NCI-H69 (cell line): Measurements from ENCODE around the gene ASAH2B.
"Not testable (repeated sequence)": the region's sequence is repeated elsewhere in the genome, so short reads cannot be mapped to it uniquely, and the experiment has no call there.

ENCODE experiments used
- DNase-seq: peaks from one replicate; lab custom pipeline; 2025; lab: John Stamatoyannopoulos, UW

Gene ASAH2B

DNA sequence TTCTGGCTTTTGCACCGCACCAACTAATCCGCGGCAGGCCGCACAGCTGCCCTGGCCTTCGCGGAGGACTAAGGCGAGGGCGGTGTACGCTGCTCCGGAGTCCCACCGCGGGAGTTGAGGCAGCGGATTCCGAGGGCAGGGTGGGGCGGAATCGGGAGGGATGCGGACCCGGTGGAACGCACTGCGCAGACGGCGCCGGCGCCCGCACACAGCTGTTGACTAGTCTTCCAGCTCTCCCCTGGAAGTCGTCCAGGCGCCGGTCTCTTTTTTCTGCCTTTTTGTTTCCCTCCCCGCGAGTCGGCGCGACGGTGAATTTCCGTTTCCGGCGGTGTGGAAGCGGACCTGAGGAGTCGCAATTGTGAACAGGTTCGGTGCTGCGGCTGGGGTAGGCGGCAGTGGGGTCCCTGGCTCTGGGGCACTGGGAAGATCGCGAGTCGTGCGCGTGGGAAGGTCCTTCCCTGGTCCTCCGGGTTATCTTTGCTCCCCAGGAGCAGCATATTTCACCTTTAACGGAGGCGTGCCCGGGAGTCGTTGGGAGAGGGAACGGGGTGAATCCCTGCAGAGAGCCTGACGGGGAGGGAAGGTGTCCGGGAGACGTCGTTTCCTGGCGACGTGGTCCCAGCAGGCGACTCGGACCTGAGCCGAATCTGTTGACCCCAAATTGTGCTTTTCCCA lies at the start of gene ASAH2B:
TSS of gene ASAH2B (plus strand) at position 319 of the 675 bp plus-strand sequence. CDS start 5,195 bp downstream, outside the sequence.
- DNase-seq: peak; percentile 87

DNA sequence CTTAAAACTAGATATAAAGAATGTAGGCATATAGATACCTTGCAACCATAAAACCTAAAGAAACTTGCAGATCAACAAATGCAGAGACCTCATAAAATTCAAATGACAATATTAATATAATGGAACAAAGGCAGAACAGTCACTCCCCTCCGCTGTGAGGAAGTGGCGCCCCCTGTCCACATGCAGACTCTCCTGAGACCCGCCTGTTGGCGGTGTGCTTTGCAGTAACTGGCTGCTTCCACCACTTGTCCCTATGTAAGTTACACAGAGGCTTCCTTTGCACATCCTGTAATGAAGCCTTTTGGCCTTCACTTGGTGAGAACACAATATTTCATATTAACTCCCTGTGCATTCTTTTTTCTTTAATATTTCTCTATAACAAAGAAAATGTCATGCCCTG lies 41.9 kb upstream of the ASAH2B start:
- DNase-seq: not testable (repeated sequence)

DNA sequence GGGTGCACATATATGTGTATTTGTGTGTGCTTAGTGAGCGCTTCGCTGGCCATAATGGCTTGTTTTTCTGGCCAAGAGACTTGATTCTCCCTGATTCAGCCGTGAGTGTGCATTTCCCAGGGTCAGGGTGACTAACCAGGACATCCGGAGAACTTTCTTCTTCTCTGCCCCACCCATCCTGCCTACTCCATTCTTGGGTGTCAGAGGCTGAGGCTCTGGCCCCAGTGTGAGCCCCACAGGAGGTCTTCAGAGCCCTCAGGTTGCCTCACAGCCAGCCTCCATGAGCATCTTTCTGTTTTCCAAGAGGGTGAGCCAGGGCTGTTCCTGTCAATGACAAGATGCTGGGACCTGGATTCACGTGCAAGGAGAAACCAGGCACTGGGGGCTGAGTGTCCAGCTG lies 37.8 kb upstream of the ASAH2B start:
- DNase-seq: not testable (repeated sequence)

DNA sequence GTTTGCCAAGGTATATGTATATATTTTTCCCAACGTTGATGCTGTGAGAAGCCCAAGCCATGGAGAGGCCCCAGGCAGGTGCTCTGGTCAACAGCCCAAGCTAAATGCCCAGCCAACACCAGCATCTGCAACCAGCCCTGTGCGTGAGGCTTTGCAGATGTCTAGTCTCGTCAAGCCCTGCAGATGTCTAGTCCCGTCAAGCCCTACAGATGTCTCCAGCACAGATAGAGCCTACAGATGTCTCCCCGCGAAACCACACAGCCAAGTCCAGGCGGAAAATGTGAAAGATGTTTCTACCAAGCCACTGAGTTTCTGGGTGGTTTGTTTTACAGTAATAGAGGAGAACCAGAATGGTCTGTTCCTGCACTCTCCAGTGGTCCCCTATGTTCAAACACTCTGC lies 36.7 kb upstream of the ASAH2B start:
- not testable (repeated sequence) for DNase-seq

DNA sequence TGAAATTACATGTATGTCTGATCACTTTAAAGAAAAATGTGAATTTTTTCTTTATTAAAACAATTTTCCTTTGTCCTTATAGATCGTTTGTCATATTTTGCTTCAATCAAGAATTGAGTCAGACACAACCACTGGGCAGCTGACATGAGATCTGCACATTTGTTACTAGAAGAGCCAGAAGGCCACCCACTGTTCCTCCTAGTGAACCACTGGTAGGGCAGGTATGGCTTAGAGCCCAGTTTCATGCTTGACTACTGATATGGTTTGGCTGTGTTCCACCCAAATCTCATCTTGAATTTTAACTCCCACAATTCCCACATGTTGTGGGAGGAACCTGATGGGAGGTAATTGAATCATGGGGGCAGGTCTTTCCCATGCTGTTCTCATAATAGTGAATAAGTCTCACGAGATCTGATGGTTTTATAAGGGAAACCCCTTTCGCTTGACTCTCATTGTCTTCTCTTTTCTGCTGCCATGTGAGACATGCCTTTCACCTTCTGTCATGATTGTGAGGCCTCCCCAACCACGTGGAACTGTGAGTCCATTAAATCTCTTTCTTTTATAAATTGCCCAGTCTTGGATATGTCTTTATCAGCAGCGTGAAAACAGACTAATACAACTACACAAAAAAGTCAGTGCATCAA lies 35.2 kb upstream of the ASAH2B start:
- peak; percentile 3 for DNase-seq

DNA sequence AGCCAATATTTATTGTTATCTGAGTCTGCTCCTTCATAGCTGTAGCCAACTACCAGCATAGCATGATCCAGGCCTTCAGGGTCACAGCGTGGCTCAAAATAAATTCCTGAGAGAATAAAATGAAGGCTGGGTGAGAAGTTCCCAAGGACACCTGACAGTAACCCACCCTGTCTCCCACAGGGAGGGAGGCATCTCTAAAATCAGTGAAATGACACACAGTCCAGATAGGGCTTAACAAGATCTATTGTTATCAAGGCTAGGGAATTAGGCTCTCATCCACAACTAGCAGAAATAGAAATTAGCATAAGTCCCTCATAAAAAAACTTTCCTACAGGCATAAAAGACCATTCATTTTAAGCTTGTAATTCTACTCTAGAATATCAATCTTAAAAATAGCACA lies 33.7 kb upstream of the ASAH2B start:
- not testable (repeated sequence) for DNase-seq

DNA sequence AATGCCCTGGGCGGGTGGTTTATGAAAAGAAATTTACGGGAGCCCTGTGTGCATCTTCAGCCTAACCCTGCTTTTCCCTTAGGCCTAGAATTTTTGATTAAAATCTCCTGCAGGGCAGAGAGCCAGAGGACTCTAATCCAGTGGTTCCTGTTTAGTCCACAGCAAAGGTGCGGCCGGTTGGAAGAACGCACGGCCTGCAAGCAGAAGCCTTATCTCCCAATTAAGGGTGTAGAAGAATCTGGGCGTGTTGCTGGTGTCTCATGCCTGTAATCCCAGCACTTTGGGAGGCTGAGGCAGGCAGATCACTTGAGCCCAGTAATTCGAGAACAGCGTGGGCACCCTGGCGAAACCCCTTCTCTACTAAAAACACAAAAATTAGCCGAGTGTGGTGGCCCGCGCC lies 29.5 kb upstream of the ASAH2B start:
- DNase-seq: not testable (repeated sequence)

DNA sequence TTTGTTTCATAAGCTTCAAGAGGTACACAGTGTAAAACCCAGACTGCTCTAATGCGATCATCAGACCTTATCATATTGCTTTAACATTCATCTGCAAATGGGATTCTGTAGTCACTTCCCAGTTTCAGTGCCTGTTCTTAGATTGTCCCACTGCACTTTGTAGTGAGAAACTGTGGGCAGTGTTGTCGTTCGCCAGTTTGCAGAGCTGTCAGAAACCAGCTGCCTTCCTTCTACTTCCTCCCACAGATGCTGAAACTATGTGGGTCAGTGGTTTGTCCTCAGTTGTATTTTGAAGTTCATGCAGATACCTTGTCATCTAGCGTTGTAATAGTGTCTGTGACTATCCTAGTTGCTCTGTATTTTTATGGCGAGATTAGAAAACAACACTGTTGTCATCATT lies 15.9 kb upstream of the ASAH2B start:
- not testable (repeated sequence) for DNase-seq

DNA sequence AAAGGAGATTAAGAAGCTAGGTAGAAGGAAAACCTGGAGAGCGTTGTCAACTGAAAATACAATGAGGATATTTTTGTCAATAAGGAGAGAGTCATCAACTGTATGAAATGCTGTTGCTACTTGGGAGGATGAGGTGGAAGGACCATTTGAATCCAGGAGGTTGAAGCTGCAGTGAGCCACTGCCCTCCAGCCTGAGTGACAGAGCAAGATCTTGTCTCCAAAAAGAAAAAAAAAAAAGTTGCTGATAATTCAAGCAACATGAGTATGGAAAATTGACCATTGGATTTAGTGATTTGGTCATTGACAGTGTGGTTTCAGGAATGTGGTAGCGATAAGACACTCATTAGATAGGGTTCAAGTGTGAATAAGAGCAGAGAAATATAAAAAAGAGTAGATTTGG lies 11.6 kb upstream of the ASAH2B start:
- not testable (repeated sequence) for DNase-seq

DNA sequence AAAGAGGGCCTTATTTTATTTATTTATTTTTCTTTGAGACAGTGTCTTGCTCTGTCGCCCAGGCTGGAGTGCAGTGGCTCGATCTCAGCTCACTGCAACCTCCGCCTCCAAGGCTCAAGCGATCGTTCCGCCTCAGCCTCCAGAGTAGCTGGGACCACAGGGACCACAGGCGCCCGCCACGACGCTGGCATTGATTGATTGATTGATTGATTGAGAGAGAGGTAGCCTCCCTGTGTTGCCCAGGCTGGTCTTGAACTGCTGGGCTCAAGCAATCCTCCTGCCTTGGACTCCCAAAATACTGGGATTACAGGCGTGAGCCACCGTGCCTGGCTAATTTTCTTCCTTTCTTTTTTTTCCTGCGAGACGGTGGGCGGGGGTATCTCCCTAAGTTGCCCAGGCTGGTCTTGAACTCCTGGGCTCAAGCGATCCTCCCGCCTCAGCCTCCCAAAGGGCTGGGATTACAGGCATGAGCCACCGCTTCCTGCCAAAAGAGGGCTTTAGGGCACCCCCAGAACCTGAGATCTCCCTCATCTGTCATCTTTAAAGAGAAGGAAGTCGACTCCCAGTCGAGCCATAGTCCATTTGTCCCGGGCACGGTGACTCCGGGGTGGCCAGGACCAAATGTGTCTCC lies 634 bp upstream of the ASAH2B start:
- DNase-seq: not testable (repeated sequence)

DNA sequence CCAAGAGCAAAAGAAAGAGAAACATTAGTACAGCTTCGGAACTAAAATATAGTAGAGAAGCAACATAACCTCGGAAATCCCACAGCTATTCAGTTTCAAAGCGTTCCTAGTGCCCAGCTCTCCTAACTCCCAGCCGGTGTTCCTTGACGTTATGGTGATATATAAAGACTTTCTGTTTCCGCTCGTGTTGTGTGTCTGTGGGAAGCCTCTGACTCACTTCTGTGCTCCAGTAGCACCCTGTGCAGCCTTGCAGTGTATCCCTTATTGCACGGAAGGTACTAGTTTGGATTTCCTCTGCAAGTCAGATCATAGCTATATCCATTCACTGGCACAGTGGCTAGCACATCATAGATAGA lies 535 bp downstream of the ASAH2B start:
- peak; percentile 54 for DNase-seq

DNA sequence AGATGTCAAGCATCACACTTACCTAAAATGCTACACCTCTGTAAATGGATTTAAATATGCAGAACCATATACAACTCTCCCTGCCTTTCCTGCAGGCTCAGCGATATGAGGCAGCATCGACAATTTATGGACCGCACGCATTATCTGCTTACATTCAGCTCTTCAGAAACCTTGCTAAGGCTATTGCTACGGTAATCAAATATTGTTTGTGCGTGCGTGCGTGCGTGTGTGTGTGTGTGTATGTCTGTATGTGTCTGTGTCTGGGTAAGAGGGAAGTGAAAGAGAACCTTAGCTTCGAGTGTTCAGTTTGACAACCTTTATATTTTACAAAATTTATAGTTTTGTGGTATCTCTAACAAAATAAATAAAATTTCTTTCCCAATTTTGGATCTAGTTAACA lies 3.1 kb downstream of the ASAH2B start:
- not testable (repeated sequence) for DNase-seq

DNA sequence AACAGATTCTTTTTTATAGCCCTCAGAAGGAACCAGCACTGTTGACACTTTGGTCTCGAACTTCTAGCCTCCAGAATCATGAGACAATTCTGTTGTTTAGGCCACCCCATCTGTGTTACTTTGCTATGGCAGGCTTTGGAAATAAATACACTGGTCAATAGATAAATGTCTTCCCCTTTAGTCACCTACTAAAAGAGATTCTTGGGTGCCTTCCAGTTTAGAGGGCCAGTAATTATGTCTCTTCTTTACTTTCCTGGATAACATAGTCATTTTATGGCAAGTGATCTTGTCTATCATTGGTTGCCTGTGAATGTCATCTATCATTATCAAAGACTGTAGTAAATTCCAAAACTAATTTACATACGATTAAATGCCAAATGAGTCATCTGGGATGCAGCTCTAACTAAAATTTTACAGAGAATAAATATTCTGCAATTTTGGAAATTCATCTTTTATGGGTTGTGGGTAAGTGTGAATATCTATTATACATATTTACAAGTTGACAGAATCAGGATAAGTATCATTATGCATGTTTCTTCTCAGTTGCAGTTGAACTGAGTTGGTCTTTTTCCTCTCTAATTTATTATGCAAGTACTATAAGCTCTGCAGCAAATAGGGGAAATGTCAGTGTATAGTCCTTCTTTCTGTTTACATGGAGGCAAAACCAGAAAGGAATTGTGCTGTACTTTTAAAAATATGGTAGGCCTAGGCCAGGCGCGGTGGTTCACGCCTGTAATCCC lies 27.2 kb downstream of the ASAH2B start:
- not testable (repeated sequence) for DNase-seq

DNA sequence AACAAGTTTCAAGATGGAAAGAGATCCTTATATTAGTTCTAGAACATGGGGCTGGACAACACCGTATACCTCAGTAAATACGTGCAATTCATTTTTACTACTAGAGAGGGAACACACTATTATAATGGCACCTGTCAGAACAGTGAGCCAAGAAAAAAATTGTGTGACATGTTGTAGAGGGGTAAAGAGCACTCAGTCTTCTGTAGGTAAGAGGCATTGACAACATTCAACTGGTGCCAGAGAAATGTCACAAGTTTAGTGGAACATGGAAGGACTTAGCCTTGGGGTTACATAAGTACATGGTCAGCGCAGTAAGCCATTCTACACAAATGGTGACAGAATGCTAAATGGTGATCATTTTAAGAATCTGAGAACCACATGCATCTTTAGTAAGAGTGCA lies 32.3 kb downstream of the ASAH2B start:
- not testable (repeated sequence) for DNase-seq

DNA sequence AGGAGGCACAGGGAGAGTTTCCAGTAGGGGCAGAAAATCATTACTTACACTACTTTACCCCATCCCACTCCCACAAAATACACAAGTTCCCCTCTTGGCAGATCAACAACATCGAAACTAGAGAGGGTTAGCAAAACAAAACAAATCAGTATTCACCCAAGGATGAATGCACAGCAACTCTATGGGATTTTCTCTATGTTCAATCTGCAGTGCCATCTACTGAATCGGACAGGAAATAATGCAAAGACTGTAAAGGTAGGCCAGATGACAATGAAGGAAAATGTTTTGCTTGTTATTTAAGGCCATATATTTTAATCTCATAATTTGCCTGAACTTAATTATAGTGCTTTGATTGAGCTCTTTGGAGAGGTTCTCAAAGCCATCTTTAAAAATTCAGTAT lies 35.1 kb downstream of the ASAH2B start:
- DNase-seq: not testable (repeated sequence)

DNA sequence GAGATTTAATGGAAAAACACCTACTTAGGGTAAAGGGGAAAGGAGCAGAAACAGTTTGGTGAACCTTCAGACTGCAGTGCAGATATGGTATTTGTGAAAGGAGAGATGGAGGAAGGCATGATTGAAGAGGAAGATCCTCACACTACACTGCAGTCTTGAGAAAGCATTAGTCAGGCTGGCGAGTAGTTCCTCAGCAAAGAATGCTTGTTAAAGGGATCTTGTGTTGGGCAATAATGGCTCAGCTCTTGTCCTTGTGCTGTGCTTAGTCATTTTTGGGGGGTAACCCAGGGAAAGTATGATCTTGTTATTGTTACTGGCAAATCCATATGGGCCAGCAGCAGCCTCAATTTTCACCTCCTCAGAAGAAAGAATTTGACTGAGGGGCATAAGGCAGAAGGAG lies 40.3 kb downstream of the ASAH2B start:
- not testable (repeated sequence) for DNase-seq

DNA sequence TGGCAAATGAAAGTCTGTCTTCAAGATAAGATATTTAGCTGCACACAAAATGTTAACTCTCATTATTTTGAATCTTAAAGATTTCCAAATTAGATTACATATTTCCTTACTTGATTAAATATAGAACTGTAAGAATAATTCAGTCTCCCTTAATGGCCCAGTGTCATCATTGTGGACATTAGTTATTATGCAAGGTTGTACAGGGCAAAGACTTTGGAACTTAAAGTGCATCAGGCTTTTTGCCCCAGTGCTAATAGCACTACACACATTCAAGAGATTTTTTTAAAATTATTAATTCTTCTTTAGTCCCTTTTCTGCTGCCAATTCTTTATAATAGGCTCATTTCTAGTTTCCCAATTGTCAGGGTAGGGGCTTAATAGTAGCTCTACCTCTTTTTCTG lies 42.3 kb downstream of the ASAH2B start:
- DNase-seq: not testable (repeated sequence)

DNA sequence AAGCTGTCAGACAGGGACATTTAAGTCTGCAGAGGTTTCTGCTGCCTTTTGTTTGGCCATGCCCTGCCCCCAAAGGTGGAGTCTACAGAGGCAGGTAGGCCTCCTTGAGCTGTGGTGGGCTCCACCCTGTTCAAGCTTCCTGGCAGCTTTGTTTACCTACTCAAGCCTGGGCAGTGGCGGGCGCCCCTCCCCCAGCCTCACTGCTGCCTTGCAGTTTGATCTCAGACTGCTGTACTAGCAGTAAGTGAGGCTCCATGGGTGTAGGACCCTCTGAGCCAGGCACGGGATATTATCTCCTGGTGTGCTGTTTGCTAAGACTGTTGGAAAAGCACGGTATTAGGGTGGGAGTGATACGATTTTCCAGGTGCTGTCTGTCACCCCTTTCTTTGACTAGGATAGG lies 48.2 kb downstream of the ASAH2B start:
- DNase-seq: peak; percentile 2

DNA sequence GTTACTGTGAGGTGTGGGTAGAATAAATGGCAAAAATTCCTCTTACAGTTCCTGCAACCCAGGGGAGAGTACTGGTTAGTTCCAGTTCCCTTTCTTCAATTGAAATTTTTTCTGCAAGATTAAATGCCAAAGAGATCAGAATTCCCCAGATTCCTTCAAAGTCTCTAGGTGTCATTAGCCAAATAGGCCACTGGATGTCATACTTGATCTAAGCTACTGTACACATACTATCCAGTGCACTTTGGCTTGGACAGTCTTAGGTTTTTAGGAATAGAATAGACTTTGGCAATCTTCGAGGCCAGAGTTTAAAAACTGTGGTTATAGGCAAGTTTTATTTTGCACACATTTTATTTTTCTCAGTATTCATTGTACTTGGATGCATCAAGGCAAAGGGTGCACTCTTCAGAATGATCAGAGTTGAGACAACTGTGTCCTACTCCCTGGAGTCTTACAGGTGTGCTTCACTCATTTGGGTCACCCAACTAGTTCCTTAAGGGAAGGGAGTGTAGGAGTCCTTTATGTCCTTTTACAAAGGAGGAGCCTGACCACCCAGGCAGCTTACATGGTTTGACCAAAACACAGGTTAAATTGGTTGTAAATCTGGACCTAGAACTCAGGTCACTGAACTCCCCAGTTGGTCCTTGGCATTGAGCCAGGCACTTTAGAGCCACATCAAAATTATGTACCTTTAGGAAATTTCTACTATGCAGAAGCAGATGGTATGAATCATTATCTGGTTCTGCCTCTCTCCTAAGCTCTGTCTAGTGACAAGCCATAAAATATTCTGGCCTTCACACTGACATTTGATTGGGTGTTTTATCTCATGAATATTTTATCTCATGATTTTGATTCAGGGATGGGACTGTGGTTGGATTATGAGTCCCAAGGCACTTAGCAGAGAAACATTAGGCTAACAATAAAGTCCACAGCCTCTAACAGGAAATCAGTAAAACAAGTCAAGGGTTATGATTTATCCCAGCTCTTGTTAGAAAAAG lies 49.5 kb downstream of the ASAH2B start:
- DNase-seq: peak; percentile 41

DNA sequence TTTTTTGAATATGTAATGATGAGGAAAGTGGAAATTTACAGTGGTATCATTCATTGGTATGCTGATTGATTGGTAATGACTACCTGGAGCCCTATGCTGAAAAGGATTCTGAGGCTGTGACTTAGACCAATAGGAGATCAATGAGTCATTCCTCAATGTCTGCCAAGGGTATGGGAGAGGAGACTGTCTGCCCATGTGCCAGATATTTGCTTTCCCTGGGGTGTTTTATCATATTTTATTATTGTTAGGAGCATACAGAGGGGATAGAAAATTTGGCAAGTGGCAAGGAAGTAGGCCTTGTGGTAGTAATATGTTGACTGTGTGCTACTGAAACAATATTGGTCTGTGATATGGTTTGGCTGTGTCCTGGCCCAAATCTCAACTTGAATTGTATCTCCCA lies 54.8 kb downstream of the ASAH2B start:
- no peak for DNase-seq

DNA sequence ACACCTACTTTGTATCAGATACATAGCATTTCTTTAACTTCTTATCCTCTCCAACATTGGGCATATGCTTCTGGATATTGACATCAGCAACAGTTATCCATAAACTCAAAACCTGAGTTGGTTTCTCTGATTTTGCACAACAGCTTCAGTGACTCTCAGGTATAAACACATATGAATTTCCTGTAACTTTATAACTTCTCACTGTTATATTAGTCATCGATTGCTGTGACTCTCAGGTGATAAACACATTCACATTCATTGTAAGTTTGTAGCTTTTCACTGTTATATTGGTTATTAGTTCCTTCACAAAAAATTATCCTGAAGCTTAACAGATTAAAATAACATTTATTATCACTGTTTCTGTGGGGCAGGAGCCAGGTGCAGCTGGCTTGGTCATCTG lies 57.0 kb downstream of the ASAH2B start:
- no peak for DNase-seq
